CD4-positive, alpha-beta T cell treated with Interleukin-12 subunit alpha and Interleukin-12 subunit beta, for 1 hour (primary cell): ENCODE data around the gene ADCY5.
A peak's percentile ranks its signal among the peaks of the same experiment; 100 is the strongest.
"Not testable (repeated sequence)": the region's sequence is repeated elsewhere in the genome, so short reads cannot be mapped to it uniquely, and the experiment has no call there.

ENCODE experiments used
- DNase-seq: peaks from one replicate; pipeline ENCODE4 v3.0.0-alpha.2; 2020

The ADCY5 gene

DNA sequence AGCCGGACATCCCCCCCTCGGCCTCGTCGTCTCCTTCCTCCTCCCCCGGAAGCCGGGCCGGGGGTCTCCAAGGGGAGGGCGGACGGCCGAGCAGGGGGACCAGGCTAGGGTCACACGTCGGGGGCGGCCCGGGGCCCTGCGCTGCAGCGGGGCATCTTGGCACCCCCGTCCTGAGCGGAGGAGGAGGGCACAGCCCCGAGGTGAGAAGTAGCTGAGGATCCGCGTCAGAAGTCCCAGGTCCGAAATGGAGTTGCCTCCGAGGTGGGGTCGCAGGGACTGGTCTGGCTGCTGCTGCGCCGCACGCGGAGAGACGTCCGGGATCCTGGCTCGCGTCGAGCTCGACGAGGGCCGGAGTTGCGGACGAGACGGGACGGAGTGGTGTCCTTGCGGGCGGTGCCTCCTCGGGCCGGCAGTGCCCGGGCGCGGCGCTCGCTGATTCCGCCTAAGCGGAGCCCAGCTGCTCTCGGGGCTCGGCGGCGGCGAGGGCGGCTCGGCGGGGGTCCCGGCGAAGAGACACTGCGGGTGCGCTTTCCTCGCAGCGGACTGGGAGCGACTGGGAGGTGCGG is at the start of gene ADCY5:
TSS of gene ADCY5 (minus strand) at position 555 of the 566 bp plus-strand sequence. CDS start at position 10, 545 bp downstream.
- no peak for DNase-seq

DNA sequence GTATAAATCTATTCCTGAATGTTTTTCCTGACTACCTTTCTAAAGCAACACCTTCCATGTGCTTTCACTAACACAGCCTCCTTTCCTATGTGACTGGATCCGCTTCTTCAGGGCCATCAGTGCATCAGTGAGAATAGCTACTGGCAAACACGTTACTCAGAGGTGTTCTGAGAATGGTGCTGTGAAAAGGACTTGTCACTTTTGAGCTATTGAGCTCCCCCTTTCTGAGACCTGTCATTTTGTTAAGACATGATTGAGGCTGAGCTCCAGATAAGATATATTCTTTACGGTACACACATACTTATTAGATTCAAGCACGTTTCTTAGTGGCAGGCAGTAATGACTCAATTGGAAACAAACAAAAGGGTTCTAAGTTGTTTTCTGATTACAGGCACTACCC is 45.0 kb upstream of the ADCY5 start:
- no peak for DNase-seq

DNA sequence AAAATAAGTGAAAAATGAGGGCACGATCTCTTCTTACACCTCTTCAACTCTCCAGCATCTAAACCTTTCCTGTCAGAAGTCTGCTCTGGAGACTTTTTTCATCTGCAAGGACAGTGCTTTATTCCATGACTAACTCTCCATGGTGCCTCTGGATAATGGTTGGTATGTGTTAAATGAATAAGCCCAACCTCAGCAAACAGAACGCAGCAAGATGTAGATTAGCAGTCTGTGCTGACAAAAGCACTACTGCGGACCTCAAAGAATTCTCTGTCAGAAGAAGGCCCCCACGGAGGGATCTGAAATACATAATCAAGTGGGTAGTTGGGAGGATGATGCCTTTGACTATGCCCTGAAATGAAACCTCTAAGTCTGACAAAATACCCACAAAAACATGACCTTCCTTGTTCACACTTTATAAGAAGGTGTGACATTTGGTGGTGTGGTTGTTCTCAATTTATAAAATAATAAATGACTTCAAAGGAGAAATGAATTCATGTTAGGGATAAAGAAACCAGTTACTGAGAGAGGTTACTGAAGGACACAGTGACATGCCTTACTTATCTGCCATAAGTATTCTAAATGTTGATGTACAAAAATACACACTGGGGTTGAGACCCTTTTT is 43.2 kb upstream of the ADCY5 start:
- DNase-seq: peak; percentile 20

DNA sequence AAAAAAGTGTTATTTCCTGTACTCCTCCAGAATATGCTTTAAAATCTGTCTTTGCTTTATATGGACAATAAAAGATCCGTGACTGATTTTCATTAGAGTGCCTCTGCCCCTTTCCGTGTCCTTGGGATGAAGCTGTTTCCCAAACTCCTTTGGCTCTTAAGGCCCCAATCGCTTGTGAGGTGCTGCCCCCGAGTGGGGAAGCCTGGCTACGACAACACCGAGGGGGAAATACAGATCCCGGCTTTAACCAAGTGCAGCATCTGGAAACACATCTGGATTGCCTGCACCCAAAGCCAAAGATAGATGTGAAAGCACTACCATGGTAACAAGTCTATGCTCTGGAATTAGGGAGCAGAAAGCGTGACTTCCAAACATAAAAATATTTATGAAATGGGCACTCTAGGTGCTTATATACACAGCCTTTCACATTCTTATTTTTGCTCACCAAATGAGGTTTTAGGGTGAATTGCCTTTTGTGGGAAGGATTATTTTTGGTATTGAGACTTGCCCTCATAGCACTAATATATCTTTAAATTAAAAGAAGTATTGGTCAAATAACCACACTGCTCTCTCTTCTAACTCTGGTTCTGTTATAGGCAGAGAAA is 40.6 kb upstream of the ADCY5 start:
- DNase-seq: peak; percentile 35

DNA sequence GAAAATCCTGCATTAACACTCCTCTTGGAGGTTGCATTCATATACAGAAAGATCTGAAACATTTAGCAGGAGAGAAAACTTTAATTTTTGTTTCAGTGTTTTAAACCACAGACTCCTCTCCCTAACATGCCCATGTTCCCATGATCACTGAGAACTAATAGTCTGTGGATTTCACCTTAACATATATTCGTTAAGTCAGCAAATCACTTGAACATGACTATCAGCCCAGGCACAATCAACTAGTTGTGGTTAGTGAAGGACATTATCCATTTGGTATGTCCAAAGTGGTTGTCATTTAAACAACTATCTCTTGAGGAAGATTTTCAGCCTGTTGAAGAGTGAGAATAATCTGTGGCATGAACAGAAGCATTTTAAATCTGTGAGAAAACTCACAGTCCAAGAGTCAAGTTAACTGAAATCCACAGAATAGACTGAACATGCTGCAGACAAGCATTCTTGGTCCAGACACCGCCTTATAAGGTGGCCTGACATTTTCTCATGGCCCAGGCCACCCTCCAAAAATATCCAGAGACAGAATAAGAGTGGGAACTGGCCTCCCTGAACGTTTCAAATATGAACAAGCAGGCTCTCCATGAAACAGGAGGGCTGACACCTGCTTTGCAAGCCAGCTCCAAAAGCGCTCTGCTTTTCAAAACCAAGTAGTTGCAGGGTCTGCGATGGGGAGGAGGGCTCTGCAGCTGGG is 39.9 kb upstream of the ADCY5 start:
- no peak for DNase-seq

DNA sequence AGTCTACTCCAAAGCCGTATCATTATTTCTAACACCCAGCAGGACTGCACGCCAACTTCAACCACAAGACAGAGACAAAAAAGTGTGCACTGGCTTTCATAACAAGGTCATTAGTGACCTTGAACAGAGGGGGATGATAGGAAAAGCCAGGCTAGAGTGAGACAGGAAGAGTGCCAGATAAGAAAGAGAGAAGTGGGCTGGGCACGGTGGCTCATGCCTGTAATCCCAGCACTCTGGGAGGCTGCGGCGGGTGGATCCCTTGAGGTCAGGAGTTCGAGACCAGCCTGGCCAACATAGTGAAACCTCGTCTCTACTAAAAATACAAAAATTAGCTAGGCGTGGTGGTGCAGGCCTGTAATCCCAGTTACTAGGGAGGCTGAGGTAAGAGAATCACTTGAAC is 38.2 kb upstream of the ADCY5 start:
- not testable (repeated sequence) for DNase-seq

- no peak for DNase-seq
Measured at GRCh38 chr3:123486460-123486859, 37.6 kb upstream of the ADCY5 start.

GRCh38 chr3:123485551-123485950 is 36.7 kb upstream of the ADCY5 start:
- no peak for DNase-seq

GRCh38 chr3:123483146-123483545 is 34.3 kb upstream of the ADCY5 start:
- DNase-seq: no peak

DNA sequence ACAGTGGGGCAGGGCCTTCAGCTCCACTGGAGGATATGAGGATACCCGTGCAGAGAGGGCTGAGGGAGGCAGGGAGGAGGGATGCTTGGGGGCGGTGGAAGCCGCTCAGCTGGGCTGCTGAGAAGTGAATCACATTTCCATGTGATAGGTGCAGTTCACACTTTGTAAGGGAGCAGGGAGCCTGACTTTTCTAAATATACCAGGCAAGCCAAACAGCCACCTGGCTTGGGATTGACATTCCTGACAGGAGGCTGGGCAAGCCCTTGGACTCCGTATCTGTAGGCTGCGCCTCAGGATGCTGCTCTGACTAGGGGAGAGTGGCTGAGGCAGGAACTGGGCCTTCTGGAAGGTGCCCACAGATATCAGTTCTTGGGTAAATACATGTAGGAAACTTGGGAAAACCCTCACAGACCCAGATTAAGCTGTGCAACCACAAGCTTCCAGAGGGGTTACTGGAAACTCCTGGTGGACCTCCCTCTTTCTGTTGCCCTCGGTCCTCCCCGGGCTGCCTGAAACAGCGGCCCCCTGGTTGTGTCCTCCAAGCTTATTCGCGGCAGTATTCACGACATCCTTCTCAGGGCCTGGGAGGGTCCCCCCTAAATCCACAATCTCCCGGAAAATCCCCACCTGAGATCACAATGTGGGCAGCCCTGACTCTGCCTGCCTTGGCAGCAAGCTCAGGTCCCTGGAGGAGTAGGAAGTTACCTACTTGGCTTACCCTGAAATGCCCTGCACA is 33.0 kb upstream of the ADCY5 start:
- DNase-seq: no peak

DNA sequence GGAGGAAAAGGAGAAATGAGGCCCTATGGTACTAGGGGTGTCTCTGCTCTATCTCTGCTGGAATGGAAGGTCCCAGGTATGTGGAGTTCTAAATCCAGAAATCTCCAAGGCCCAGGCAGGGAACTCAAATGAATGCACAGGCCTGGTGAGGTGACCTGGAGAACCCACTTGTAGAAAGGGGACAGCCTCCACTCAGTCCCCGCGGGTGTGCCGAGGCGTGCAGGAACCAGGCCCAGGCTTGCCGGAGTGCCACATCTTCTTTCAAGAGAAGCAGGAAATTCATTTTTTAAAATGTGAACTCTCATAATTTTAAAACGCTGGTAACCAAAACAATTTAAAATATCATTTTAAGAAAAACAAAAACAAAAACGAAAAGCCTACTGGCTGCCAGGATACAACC is 32.2 kb upstream of the ADCY5 start:
- no peak for DNase-seq

DNA sequence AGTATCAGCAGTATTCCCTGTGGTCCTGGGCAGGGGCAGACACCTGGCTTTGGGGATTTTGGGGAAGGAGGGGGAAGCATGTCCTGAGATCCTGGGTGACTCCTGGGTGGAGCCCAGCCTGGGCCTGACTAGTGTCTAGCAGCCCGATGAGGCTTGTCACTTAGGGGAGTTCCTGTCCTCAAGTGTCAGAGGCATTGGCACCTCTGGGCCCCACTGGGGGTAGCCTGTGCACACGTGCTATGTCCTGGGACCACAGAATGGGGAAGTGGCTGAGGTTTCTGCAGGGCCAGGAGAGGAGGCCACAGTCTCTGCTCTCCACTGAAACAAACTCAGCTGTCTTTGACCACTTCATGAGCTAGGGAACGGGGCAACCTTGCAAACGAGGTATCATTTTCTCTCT is 31.5 kb upstream of the ADCY5 start:
- DNase-seq: no peak

GRCh38 chr3:123479891-123480290 is 31.0 kb upstream of the ADCY5 start:
- DNase-seq: no peak

- DNase-seq: no peak
Measured at GRCh38 chr3:123478314-123478713, 29.4 kb upstream of the ADCY5 start.

DNA sequence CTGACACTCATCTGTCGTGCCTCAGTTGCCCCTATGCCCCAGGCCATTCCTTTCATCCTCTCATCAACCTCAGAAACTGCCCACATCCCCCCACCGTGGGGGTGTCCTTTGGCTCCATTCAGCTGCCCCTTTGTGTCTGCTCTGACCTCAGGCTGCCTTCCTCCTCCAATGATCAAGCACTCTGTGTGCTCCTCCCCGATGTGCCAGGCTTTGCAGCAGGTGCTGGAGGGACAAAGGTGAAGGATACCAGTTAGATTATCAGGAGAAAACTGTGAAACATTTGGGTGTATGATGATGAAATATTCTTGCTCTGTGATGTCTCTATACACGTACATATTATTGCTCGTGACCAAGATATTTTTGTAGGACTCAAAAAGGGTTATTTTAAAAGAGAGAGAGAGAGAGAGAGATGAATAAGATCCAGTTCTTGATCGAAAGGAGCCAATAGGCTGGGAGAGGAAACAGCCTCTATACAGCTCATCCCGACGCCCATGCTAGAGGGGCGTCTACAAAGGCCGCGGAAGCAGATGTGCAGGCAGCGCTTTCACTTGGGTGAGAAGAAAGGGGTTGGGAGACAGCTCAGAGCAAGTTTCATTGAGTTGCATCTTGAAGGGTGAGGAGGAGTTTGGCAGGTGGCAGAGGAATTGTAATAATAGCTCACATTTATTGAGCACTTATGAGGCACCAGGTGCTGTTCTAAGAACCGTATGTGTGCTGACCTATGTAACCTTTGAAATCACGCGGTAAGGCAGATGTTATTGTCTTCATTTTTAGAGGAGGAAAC is 28.3 kb upstream of the ADCY5 start:
- DNase-seq: no peak

DNA sequence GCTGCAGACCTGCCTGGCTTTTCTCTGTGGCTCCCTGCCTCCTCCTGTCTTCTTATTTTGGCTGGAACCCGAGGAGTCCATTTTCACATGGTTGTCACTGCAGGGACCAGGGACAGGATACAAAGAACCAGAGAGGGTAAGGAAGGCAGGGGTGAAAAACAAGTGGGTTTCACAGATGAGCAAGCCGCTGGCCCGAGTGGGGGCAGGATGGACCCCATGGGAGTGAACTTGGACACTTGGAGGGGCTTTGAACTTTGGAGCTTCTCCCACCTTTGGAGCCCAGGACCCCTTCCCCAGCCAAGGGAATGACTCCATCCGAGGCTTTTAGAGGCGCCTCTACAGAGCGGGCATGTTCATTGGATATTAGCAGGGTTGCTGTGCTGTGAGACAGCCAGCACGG is 26.9 kb upstream of the ADCY5 start:
- DNase-seq: no peak

DNA sequence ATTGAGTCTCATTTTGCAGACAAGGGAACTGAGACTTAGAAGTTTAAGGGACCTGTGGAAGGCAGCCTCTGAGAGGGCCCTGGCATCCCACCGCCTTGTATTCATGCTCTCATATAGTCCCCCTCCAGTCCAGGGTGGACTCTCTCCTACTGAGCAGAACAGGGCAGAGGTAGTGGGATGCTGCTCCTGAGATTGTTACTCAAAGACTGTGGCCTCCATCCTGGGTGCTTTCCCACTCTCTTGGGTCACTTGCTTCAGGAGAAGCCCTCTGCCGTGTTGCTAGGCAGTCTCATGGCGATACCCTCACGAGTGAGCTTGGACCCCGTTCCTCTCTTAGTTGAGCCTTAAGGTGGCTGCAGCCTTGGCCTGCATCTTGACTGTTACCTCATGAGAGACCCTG is 22.2 kb upstream of the ADCY5 start:
- DNase-seq: no peak

DNA sequence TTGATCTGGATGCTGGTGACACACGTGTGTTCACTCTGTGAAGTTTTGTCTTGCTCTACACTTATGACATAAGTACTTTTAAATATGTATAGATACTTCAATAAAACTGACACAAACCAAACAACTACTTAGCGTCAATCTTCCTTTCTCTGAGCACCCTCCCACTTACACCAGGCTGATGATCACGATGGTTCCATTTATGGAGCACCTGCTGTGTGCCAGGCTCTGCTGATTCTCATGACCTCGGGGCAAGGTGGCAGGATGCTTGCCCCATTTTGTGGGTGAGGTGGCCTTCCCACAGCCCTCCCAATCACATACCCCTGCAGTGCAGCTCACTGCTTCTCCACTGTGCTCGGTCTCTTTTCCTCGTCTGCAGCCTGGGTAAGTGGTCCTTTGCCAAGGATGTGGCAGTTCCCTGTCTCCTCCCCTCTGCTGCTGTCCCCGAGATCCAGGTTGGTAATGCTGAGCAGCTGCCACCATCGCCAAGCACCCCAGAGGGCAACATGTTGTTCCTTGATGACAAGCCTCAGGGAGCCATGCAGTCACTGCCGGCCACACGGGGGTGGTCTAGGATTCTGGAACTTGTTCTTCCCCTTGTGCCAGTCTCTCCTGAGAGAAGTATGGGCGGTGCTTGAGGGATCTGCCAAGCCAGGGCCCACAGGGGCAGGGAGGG is 20.6 kb upstream of the ADCY5 start:
- no peak for DNase-seq

DNA sequence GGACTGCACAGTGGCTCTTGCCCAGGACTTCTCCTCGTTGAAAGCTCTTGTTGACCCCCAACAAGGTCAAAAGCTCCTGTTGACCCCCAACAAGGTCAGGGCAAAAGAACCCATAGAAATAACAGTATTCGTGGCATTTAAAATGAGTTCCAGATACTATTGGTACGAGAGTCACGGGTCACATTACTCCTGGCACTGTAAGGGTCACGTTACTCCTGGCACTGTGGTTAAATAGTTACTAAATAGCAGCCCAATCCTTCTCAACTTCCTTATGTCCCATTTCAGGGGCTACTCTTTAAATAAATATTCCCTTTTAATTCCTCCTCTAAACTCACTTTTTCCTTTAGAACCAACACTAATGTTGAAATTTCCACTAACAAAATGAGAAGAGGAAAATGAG is 18.2 kb upstream of the ADCY5 start:
- no peak for DNase-seq

GRCh38 chr3:123464211-123464610 is 15.3 kb upstream of the ADCY5 start:
- DNase-seq: no peak

DNA sequence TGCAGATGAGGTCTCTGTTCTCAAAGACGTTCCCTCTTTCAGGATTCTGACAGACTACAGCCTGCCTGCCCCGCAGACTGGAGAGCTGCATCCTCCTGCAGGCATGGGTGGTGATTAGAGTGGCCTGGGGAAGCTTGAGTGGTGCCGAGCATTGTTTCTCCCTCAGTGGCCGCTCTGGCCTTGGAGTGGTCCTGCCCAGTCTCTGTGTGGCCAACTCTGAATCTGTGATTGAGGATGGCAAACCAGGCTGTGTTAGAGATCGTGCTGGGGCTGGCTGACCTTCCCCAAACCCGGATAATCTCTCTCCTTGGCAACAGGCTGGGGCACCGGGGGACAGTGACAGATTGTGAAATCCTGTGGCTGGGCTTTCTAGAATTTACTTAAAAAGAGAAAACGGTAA is 11.0 kb upstream of the ADCY5 start:
- no peak for DNase-seq

GRCh38 chr3:123458255-123458654 is 9.4 kb upstream of the ADCY5 start:
- DNase-seq: no peak
